ENCODE measurements around the gene ACTN4. TPM values are rescaled to one million over a fixed set of nuclear protein-coding genes. Genes with fewer than 3 reads are reported as not detected.

The ACTN4 gene
- total and polyA plus RNA-seq, 2 experiments from 2014 or later: 68.9 to 427 TPM

GRCh38 chr19:38682195-38682867 is 34.9 kb downstream of the ACTN4 start:
- Histone ChIP-seq H3K27me3 (ENCODE audit: insufficient read depth) (no peaks in the 10 kb centered on the region), H3K4me3 (no peak overlapping the region), H3K79me2 (replicated peaks; ENCODE audit: insufficient read depth) (peaks cover 93% of the 10 kb centered on the region), H3K36me3 (ENCODE audit: insufficient read depth) (no peaks in the 10 kb centered on the region; the same call in 1 of the 2 replicates), H3F3A (replicated peaks; ENCODE audit: low read depth) (peaks cover 21% of the 10 kb centered on the region; the same call in 1 of the 2 replicates), H3K27ac (ENCODE audit: low read depth) (peak overlapping the region; percentile 99), H3K4me2 (peak overlapping the region; percentile 61; the same call in 1 of the 2 replicates), H3K9me2 (ENCODE audit: insufficient read depth) (no peaks in the 10 kb centered on the region), H2AFZ (no peak overlapping the region), H3K4me1 (ENCODE audit: insufficient read depth) (peaks cover 51% of the 10 kb centered on the region), H4K20me1 (replicated peaks; ENCODE audit: insufficient read depth) (peaks cover 8% of the 10 kb centered on the region; the same call in 1 of the 2 replicates)
- H3K4me1 Mint-ChIP-seq: peaks cover 71% of the 10 kb centered on the region
- H3K4me3 Mint-ChIP-seq: peak overlapping the region; percentile 2; the same call in 1 of the 3 replicates
- peak overlapping the region; percentile 99 for H3K27ac Mint-ChIP-seq
- peaks cover 19% of the 10 kb centered on the region for H3K27me3 Mint-ChIP-seq (ENCODE audit: insufficient read depth, low read depth, poor library complexity)
- no peak for DNase-seq (ENCODE audit: low spot score)
- H3K36me3 Mint-ChIP-seq (ENCODE audit: low read depth): peaks cover 33% of the 10 kb centered on the region
- no peak for ATAC-seq
- TF ChIP-seq POLR2AphosphoS5 (IDR thresholded peaks at IDR 0.05; ENCODE audit: low read depth) (no peak), EZH2phosphoT487 (IDR thresholded peaks at IDR 0.05; ENCODE audit: unreplicated experiment) (no peak), CTCF (conservative IDR thresholded peaks at IDR 0.05; ENCODE audit: low read depth in 2 of 2) (no peak), REST (IDR thresholded peaks at IDR 0.05; ENCODE audit: unreplicated experiment) (no peak), NANOG (IDR thresholded peaks at IDR 0.05; ENCODE audit: borderline replicate concordance) (no peak)
- peaks cover 5% of the 10 kb centered on the region; the same call in 1 of the 3 replicates for H3K9me3 Mint-ChIP-seq

GRCh38 chr19:38682872-38683392 is 35.5 kb downstream of the ACTN4 start:
- Mint-ChIP-seq H3K27ac (peak overlapping the region; percentile 99), H3K9me3 (peaks cover 5% of the 10 kb centered on the region; the same call in 1 of the 3 replicates), H3K4me3 (peak overlapping the region; percentile 2; the same call in 1 of the 3 replicates), H3K36me3 (ENCODE audit: low read depth) (peaks cover 39% of the 10 kb centered on the region), H3K27me3 (ENCODE audit: insufficient read depth, low read depth, poor library complexity) (peaks cover 19% of the 10 kb centered on the region), H3K4me1 (peaks cover 75% of the 10 kb centered on the region)
- no peaks in the 10 kb centered on the region; the same call in 1 of the 2 replicates for H3K36me3 ChIP-seq (ENCODE audit: insufficient read depth)
- peaks cover 21% of the 10 kb centered on the region; the same call in 1 of the 2 replicates for H3F3A ChIP-seq (replicated peaks; ENCODE audit: low read depth)
- peaks cover 8% of the 10 kb centered on the region; the same call in 1 of the 2 replicates for H4K20me1 ChIP-seq (replicated peaks; ENCODE audit: insufficient read depth)
- peak overlapping the region; percentile 99 for H3K27ac ChIP-seq (ENCODE audit: low read depth)
- no peak overlapping the region for H2AFZ ChIP-seq
- ATAC-seq: peak; percentile 7; the same call in 2 of the 3 replicates
- H3K4me1 ChIP-seq (ENCODE audit: insufficient read depth): peaks cover 51% of the 10 kb centered on the region
- H3K27me3 ChIP-seq (ENCODE audit: insufficient read depth): no peaks in the 10 kb centered on the region
- H3K79me2 ChIP-seq (replicated peaks; ENCODE audit: insufficient read depth): peaks cover 93% of the 10 kb centered on the region
- no peak for DNase-seq (ENCODE audit: low spot score)
- peak overlapping the region; percentile 1; the same call in 1 of the 2 replicates for H3K4me3 ChIP-seq
- no peaks in the 10 kb centered on the region for H3K9me2 ChIP-seq (ENCODE audit: insufficient read depth)
- H3K4me2 ChIP-seq: peak overlapping the region; percentile 61; the same call in 1 of the 2 replicates
- TF ChIP-seq NANOG (IDR thresholded peaks at IDR 0.05; ENCODE audit: borderline replicate concordance) (no peak), REST (IDR thresholded peaks at IDR 0.05; ENCODE audit: unreplicated experiment) (no peak), CREB1 (CRISPR knock-in tag; IDR thresholded peaks at IDR 0.05; ENCODE audit: low read depth) (no peak), ETS1 (IDR thresholded peaks at IDR 0.05) (no peak), STAT1 (IDR thresholded peaks at IDR 0.05; ENCODE audit: unreplicated experiment) (no peak), ZNF331 (CRISPR knock-in tag; IDR thresholded peaks at IDR 0.05; ENCODE audit: low read depth) (no peak)

All from GM23338 (cell line).